GM23338 (cell line): ENCODE measurements around the gene SCIN.

Experiments
- CREB1 ChIP-seq: fragments of 250-450 bp; sonication (Bioruptor Pico); IDR thresholded peaks from 2 replicates; pipeline ENCODE4 v1.5.0; 2020; ENCODE audit warnings: low read depth, mild to moderate bottlenecking, moderate library complexity
- EZH2 ChIP-seq: fragments of 200-600 bp; sonication (generic); IDR thresholded peaks from one replicate; pipeline ENCODE4 v1.8.0; 2017; ENCODE audit warnings: antibody characterized with exemption, mild to moderate bottlenecking, low read depth; ENCODE audit not compliant: unreplicated experiment
- EZH2phosphoT487 ChIP-seq: fragments of 200-600 bp; sonication (generic); IDR thresholded peaks from one replicate; pipeline ENCODE4 v1.8.1; 2018; ENCODE audit warnings: antibody characterized with exemption; ENCODE audit not compliant: unreplicated experiment
- JUNB ChIP-seq: IDR thresholded peaks from one replicate; pipeline ENCODE4 v1.6.1; 2016; ENCODE audit warnings: antibody characterized with exemption; ENCODE audit not compliant: unreplicated experiment
- NANOG ChIP-seq: IDR thresholded peaks from 2 replicates; pipeline ENCODE4 v1.6.1; 2016; ENCODE audit warnings: antibody characterized with exemption, borderline replicate concordance
- POLR2AphosphoS5 ChIP-seq: IDR thresholded peaks from 2 replicates; pipeline ENCODE4 v1.6.1; 2016; ENCODE audit warnings: antibody characterized with exemption, low read depth
- STAT1 ChIP-seq: IDR thresholded peaks from one replicate; pipeline ENCODE4 v1.6.1; 2016; ENCODE audit warnings: antibody characterized with exemption; ENCODE audit not compliant: unreplicated experiment
- ZNF331 ChIP-seq: fragments of 250-450 bp; sonication (Bioruptor Pico); IDR thresholded peaks from 2 replicates; pipeline ENCODE4 v1.5.0; 2020; ENCODE audit warnings: low read depth, mild to moderate bottlenecking, moderate library complexity
- TF ChIP-seq, protein P1 (sequence below), 2 experiments: fragments of 200-600 bp in 1 of 2; sonication (generic) in 1 of 2; conservative IDR thresholded peaks; 2 replicates each; pipeline versions ENCODE4 v1.5.1 to v1.6.1; 2016 to 2017; ENCODE audit warnings: antibody characterized with exemption in 2 of 2, low read depth in 2 of 2, mild to moderate bottlenecking in 2 of 2, moderate library complexity in 1 of 2
- TF ChIP-seq, protein P2 (sequence below): IDR thresholded peaks from one replicate; pipeline ENCODE4 v1.6.1; 2018; ENCODE audit warnings: antibody characterized with exemption; ENCODE audit not compliant: unreplicated experiment

- TF ChIP-seq EZH2phosphoT487 (no peak), CREB1 (CRISPR knock-in tag) (no peak), EZH2 (no peak), POLR2AphosphoS5 (no peak), STAT1 (no peak), NANOG (no peak), ZNF331 (CRISPR knock-in tag) (no peak), JUNB (no peak)
- TF ChIP-seq, protein P1, sequence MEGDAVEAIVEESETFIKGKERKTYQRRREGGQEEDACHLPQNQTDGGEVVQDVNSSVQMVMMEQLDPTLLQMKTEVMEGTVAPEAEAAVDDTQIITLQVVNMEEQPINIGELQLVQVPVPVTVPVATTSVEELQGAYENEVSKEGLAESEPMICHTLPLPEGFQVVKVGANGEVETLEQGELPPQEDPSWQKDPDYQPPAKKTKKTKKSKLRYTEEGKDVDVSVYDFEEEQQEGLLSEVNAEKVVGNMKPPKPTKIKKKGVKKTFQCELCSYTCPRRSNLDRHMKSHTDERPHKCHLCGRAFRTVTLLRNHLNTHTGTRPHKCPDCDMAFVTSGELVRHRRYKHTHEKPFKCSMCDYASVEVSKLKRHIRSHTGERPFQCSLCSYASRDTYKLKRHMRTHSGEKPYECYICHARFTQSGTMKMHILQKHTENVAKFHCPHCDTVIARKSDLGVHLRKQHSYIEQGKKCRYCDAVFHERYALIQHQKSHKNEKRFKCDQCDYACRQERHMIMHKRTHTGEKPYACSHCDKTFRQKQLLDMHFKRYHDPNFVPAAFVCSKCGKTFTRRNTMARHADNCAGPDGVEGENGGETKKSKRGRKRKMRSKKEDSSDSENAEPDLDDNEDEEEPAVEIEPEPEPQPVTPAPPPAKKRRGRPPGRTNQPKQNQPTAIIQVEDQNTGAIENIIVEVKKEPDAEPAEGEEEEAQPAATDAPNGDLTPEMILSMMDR (conservative IDR thresholded peaks at IDR 0.05; ENCODE audit: low read depth in 2 of 2), result no peak
- TF ChIP-seq, protein P2, sequence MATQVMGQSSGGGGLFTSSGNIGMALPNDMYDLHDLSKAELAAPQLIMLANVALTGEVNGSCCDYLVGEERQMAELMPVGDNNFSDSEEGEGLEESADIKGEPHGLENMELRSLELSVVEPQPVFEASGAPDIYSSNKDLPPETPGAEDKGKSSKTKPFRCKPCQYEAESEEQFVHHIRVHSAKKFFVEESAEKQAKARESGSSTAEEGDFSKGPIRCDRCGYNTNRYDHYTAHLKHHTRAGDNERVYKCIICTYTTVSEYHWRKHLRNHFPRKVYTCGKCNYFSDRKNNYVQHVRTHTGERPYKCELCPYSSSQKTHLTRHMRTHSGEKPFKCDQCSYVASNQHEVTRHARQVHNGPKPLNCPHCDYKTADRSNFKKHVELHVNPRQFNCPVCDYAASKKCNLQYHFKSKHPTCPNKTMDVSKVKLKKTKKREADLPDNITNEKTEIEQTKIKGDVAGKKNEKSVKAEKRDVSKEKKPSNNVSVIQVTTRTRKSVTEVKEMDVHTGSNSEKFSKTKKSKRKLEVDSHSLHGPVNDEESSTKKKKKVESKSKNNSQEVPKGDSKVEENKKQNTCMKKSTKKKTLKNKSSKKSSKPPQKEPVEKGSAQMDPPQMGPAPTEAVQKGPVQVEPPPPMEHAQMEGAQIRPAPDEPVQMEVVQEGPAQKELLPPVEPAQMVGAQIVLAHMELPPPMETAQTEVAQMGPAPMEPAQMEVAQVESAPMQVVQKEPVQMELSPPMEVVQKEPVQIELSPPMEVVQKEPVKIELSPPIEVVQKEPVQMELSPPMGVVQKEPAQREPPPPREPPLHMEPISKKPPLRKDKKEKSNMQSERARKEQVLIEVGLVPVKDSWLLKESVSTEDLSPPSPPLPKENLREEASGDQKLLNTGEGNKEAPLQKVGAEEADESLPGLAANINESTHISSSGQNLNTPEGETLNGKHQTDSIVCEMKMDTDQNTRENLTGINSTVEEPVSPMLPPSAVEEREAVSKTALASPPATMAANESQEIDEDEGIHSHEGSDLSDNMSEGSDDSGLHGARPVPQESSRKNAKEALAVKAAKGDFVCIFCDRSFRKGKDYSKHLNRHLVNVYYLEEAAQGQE, result no peak
These were observed 3.4 kb downstream of the SCIN start for GRCh38 chr7:12573885-12574284.
